GM23248 (cell line): ENCODE results near the gene TRAF2.

ENCODE experiments used
- EZH2 ChIP-seq: fragments of 200-600 bp; sonication (generic); IDR thresholded peaks from 2 replicates; pipeline ENCODE4 v1.6.1; 2018; ENCODE audit warnings: antibody characterized with exemption, mild to moderate bottlenecking; ENCODE audit not compliant: insufficient read depth, poor library complexity, severe bottlenecking
- EZH2phosphoT487 ChIP-seq: fragments of 200-600 bp; sonication (generic); IDR thresholded peaks from 2 replicates; pipeline ENCODE4 v1.6.1; 2018; ENCODE audit warnings: antibody characterized with exemption, moderate library complexity, mild to moderate bottlenecking, low read depth; ENCODE audit not compliant: insufficient read depth

DNA sequence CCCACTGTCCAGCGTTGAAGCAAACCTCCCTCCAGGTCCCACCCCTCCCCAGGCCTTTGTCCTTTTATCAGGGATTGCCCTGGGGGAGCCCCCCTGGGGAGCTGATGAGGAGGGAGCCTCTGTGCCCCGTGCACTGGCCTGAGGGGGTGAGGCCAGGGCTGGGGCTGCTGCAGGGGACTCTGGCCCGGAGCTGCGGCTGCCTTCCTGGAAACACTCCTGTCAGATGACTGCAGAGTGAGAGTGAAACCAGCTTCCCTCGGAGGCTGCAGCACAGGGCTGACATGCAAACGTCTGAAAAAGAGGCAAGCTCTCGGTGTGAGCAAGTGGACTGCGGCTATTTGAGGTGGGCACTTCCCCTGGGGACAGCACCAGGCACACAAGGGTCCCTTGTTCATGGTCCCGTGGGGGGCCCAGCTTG, 4.6 kb upstream of the TRAF2 start:
- TF ChIP-seq EZH2 (no peak), EZH2phosphoT487 (no peak)
